HG02973 (cell line): ENCODE data around the gene SYNE3.
"Not testable (repeated sequence)": the region's sequence is repeated elsewhere in the genome, so short reads cannot be mapped to it uniquely, and the experiment has no call there.

Experiments
- ATAC-seq: cut with Tn5 transposase; IDR thresholded peaks from one replicate; pipeline ENCODE4 v1.9.1; 2021; ENCODE audit warnings: moderate library complexity; ENCODE audit not compliant: unreplicated experiment

The SYNE3 gene

DNA sequence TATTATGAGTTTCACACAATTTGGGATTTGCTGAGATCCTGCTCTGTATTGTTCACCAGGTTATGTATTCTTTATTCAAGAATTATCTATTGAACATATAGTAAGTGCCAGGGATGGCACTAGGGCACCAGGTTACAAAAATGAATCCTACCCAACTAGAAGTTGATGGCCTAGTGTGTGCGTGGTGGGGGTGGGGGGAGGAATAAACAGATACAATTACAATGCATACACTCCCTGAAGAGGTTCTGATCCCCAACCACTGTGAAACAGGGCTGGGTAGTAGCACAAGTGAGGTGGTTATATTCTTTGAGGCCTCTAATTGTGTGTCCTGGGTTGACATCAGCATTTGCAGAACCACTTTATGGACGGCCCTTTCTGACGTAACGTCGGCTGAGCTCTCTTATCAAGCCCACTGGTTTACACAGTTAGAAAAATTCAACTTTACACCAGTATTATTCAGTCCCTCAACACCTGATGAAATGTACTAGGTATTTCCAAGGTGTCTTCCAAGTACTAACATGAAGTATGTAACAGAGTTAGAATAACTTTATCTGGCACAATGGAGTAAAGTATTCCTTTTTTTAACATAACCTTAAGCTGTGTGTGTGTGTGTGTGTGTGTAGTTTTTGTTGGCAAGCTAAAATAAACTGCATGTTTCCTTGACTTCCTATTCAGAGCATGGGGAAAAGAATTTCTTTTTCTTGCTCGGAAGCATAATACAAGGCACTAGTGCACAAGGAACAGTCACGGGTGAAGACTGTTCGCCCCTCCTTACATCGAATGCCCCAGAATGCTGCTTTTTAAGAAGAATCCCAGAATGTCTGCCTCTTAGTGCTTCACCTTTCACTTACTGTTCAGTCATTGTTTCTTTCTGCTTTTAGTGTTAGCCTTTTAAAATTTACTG lies 10.3 kb upstream of the SYNE3 start:
- no peak for ATAC-seq

DNA sequence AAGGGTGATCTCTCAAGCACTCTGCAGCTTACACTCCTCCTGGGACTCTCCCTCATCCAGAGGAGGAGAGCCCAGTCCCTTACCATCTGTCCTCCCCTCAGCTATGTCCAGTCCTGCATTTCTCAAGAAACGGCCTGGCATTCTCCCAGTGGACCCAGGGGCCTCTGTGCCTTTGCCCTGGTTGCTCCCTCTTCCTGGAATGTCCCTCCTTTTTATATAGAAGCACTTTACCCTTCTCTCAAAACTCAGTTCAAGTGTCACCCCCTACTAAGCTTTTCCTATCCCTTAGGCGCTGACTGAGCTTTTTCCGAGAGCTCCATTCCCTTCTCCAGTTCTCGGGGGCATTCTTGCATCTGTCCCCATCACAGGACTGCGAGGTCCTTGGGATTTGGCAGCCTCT lies 9.5 kb upstream of the SYNE3 start:
- no peak for ATAC-seq

DNA sequence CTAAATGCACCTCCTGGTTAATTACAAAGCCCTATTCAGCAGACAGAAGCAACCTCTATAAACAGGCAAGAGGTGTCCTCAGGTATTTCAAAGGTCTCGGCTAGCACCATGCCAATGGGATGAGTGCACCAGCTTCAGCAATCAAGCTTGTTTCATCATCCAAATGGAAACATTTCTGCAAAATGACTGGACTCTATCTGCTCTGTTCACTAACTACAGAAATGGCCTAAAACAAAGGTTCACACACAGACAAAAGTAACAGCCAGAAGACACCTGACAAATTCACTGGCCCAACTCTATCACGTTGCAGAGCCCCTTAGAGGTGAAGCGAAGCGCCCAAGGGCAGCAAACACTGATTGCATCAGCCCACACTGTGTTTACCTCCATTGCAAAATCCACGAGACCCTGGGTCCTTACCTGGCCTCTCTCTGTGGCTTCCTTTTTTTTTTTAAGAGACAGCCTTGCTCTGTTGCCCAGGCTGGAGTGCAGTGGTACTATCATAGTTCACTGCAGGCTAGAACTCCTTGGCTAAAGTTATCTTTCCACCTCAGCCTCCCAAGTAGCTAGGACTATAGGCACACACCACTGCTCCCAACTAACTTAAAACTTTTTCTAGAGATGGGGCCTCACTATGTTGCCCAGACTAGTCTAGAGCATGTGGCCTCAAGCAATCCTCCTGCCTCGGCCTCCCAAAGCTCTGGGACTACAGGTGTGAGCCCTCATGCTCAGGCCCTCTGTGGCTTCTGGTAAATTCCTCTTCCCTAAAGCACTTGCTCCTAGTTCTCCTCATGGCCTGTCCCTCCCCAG lies 8.5 kb upstream of the SYNE3 start:
- ATAC-seq: no peak

DNA sequence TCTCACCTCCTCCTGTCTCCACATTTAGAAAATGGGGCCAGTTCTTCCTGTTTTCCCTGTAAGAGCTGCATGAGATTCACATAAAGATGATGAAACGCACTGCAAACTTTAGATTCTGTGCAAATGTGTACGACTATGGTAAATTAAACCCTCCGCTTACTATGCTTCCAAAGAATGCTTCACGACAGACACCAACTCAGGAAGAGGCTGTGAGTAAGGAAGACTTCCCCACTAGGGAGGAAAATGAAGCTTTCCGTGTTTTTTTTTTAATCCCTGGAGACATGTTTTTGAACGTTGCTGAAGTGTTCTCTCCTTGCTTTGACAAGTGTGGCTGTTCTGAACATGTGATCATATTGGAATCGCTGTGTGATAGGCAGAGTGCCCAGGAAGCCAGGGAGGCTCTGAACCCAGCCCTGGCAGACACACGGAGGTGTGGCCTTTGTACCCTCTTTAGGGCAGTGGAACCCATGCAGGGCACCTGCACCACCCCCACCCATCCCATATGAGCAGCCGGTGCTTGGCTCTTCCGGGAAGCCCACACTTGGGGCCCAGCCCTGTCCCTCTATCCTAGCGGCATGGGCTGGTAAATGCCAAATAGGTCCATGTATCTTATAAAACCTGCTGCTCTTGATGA lies 7.5 kb upstream of the SYNE3 start:
- no peak for ATAC-seq

DNA sequence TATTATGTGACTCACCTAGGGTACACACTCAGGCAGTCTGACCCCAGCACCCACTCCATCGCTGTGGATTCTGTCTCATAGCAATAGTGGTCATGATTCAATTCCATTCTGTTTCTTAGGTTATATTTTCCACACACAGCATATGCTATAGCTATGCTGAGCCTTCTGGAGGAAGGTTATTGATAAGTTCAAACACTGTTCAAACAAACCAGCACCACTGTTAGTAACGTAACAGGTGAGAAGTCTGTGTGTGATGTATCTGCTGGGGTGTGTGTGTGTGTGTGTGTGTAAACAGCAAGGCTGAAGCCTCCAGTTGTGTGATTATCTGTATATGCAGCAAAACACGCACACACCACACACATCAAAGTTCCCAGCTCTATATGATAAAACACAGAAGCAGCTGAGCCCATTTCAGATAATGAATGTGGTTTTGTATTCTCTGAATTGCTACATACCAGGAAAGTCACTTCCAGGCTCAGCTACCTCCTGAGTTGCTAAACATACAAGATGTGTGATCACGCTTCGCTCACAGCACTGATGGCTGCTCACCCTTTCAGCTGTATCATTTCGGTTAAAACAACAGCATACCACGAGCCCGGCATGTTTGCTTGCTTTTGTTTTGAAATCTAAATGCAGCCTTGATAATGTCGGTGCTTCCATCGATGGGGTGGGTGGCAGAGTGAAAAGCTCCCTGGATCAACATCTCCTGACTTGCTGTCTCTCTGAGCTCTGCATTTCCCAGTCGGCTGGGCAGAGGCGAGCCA lies 6.8 kb upstream of the SYNE3 start:
- ATAC-seq: no peak

DNA sequence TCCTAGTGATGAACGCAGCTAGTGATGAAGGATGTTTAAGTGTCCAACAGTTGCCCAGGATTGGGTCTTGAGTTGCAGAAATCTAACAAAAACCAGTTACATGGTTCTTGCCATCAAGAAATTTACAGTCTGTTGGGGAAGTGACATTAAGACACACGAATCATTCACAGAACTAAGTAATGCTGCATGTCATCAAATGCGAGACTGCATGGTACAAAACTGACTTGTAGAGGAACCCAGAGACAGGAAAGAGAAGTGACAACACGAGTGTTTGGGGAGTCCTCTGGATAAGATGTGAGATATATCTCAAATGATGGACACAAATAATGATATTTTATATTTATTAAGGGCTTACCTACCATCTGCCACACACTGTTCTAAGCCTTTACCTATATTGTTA lies 6.1 kb upstream of the SYNE3 start:
- no peak for ATAC-seq

DNA sequence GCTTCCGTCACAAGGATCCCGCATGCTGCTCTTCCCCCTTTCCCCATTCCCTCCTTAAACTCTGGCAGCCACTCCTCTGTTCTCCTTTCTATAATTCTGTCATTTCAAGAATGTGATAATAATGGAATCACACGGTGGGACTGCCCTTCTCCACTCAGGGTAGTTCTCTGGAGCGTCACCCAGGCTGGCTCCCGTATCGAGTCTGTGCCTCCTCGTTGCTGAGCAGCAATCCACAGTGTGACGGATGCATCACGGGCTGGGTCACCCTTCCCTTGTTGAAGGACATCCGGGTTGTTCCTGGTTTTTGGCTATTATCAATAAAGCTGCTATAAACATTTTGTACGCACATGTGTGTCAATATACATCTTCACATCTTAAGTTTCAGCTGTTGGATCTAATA lies 5.7 kb upstream of the SYNE3 start:
- no peak for ATAC-seq

DNA sequence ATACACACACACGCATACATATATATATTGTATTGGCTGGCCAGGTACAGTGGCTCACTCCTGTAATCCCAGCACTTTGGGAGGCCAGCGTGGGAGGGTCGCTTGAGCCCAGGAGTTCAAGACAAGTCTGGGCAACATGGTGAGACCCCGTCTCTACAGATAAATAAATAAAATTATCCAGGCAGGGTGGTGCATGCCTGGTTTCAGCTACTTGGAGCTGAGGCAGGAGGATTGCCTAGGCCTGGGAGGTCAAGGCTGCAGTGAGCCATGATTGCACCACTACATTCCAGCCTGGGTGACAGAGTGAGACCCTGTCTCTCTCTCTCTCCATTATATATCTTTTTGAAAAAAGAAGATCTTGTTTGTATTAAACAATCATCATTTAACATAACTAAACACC lies 4.6 kb upstream of the SYNE3 start:
- no peak for ATAC-seq

DNA sequence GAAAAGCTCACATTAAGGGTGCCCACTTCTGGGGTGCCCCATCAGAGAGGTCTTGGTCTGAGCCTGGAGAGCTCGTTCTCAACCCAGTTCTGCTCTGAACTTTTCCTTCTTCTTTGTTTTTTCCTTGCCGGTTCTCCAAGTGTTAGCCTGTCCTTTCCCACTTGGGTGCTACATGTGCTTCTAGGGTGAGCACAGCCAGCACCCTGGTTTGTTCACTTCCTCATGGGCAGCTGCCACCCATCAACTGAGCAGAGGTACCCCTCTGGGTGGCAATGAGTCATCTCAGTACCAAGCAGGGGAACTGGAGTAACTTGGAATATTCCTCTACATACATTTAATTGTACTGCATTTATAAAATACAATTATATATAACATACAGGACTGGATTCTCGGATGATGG lies 3.9 kb upstream of the SYNE3 start:
- no peak for ATAC-seq

DNA sequence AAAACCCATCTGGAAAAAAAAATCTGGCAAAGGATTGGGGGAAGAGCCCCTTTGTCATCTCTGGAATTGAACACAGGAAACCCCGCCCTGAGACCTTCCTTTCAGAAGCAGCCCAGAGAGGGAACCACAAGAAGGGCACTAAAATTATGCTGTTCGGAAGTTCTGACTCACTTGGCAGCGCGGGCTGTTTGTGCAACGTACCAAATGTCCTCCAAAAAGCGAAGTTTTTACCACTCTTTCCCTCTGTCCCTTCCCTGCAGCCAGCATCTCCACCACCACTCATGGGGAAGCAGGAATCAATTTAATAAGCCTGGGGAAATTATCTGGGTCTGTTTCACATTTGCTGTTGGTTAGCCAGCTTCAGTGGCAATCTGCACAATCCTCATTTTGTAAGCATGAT lies 3.2 kb upstream of the SYNE3 start:
- no peak for ATAC-seq

DNA sequence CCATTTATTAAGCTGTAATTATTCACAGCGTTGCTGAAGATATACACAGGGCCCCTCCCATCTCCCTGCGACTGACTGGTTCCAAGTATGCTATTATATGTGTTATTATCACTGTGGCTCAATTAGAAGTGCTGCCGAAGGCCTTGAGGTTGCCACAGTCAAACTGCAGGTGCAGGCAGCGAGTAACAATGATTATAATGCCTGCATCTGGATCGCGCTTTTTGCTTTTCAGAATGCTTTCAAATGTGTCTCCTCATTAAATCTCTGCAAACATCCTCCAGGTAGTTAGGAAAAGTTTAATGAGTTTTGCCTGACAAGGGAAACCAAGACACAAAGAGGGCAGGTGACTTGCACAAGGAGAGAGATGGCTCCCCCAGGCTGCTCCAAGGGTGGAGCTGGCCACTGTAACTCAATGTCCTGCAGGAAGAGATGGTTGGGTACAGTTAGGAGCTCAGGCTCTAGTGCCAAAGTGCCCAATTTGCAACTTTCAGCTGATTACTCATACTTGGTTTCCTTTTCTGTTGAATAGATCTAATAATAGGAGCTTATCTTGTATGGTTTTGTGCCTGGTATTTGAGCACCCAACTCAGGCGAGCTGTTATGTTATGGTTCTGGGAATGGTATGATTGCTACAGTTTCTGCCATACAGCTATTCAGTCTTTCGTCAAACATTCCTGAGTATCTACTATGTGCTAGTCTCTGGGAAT lies 1.7 kb upstream of the SYNE3 start:
- no peak for ATAC-seq

DNA sequence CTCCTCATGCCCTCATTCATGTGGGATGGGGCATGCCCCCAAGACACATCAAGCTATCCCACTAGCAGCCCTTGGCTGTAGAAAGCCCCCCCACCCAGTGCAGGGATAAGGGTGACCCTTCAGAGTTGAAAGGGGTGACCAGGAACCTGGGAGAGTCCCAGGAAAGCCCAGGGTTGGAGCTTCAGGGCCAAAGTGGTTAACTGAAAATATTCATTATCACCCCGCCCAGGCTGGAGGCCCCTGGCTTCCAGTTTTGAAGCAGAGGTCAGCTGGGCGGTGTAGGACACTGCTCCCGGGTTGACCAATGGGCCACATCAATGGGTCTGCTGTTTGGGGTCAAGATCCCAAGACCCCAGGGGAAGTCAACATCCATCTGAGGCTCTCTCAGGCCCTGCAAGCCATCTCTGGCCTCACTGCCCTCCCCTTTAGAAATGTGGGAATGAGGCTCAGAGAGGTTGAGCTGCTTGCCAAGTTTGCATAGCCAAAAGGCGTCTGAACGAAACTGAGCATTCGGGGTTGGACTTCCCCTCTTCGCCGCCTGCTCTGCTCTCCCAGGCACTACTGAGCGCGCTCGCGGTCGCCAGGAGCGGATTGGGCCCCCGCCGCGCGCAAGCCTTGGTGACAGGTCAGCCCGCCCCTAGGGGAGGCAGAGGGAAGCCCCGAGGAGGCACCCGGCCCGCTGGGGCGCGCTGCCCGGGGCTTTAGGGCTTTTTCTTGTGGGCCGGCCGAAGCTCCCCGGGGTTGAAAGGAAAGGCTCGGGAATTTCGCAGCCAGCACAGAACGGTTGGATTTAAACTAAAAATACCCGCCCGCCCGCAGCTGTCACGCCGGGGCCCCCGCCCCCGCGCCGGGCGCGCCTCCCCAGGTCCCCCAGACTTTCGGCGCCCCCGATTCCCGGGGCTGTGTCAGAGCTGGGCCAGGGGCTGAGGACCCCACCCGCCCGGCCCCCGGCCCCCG lies 576 bp downstream of the SYNE3 start:
- ATAC-seq: peak; percentile 80

DNA sequence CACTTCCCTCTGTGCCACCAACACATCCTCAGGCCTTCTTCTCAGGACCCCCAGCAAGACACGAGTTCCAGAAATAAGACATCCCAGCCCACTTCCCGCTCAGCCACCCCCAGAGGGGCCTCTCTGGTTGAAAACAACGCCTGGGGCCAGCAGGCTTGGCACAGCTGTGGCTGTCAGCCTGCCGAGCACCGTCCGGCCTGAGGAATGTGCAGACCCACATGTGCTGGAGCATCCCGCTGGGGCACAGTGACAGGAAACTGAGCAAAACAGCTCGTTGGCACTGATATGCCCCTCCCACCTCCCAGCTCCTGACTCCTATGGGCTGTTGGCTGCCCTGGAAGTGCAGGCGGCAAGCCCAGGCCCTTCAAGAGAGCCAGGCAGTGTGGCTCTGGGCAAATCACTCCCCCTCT lies 1.4 kb downstream of the SYNE3 start:
- ATAC-seq: no peak

DNA sequence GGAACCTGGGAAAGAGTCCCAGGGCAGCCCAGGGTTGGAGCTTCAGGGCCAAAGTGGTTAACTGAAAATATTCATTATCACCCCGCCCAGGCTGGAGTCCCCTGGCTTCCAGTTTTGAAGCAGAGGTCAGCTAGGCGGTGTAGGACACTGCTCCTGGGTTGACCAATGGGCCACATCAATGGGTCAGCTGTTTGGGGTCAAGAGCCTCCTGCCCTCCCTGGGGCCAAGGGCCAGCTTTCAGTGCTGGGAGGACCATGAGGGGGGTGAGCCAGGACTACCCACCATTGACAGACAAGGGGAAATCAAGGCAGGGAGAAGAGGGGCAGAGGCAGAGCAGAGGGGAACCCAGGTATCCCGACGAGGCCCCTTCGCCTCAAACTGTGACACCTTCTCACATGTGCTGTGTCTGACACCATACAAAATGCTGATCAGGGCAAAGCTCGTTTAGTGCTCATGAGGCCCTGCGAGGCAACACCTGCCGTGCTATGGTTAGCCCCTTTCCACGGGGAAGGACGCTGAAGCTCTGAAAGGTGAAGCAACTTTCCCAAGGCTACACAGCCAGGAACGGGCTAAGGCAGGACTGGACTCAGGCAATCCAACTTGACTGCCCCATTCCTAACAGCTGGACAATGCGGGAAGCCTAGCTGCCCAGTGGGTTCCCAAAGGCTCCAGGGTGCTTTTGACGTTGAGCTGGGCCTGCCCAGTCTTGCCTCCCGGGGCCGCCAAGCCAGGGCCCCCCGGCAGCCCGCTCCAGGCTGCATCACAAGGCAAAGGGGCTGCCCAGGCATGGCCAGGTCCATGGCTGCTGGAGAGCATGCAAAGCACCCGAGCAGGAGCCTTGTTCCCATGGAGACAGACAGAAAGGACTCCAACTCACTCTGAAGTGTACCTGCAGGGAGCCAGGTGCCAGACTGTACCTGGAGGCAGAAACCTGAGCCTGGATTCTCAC lies 2.0 kb downstream of the SYNE3 start:
- ATAC-seq: no peak

DNA sequence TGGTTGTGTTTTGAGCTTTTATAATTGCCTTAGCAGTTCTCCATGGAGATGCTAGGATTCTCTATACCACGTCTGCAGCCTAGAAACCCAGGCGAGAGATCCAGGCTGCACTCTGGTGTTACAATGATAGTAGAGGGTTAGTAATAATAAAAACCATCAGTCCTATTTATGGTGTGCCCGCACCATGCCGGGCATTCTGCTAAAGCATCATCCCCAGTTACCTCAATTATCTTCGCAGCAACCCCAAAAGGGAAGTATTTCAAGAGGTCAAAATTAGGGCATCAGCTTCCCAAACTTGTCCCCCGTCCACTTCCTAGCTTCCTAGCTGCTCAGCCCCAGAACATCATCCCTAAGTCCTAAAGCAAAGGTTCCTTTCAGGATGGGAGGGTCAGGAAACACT lies 3.2 kb downstream of the SYNE3 start:
- no peak for ATAC-seq

DNA sequence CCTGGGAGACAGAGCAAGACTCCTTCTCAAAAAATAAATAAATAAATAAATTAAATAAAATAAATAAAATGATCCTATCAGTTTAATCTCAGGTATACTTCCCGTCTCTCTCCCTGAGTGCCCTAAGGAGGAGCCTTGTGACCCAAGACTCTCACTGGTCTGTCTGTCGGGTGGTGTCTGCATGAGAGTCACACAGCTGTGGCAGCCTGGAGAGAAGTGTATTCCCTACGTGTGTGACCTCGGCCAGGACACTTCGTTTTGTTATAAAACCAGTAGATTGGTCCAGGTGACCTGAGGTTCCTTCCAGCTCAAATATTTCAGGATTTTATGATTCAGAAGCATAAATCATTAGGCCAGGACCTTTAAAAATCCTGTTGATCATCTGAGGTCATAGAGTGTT lies 4.8 kb downstream of the SYNE3 start:
- no peak for ATAC-seq

DNA sequence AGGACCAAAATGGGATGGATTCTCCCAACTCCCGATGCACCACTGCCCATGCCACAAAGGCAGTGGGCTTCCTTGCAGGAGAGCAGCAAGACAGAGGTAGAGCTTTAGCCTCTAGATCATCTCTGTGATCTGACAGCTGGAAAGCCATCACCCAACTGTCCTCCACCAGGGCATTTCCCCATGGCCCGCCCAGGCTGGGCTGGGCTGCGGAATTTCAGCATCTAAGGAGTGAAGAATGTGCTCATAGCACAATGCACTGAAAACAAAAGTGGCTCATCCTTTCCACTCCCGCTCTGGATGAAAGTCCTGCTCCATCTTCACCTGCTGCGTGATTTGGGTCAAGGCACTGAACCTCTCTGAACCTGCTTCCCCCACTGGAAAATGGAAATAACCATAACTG lies 5.6 kb downstream of the SYNE3 start:
- ATAC-seq: no peak

DNA sequence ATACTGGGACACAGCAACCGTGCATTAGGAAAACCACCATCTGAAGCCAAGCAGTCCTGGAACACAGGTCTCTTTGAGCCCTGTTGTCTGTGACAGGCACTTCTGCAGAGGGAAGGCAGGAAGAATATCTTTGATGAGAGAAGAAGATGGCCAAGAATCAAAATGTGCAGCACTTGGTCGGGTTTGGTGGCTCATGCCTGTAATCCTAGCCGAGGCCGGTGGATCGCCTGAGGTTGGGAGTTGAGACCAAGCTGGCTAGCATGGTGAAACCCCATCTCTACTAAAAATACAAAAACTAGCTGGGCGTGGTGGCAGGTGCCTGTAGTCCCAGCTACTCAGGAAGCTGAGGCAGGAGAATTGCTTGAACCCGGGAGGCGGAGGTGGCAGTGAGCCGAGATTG lies 6.1 kb downstream of the SYNE3 start:
- not testable (repeated sequence) for ATAC-seq
